Measurements from ENCODE around the gene SLC7A8. TPM values are rescaled to one million over a fixed set of nuclear protein-coding genes. Genes with fewer than 3 reads are reported as not detected.
"Not testable (repeated sequence)": the region's sequence is repeated elsewhere in the genome, so short reads cannot be mapped to it uniquely, and the experiment has no call there.

SLC7A8 gene
- total RNA-seq = 6.7 TPM

DNA sequence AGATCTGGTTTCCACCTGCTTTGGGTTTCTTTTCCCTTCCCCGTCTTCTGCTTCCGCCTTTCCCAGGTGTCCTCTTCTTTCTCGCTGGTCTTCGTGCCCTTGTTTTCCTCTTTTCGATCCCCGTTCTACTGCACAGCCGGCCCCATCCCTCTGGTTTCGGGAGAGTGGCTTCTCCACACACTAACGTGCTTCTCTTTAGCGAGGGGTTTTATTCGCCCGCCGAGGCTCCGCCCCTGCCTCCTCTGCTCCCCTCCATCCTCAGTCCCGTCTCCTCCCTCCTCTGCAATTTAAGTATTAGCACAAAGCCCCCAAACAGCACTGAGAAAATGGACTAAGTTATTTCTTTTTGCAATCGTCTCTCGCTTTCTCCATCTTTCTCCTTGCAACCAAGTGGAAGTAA, at the start of gene SLC7A8:
TSS of gene SLC7A8 (minus strand) at position 182 of the 400 bp plus-strand sequence. CDS start 746 bp downstream, outside the sequence.
- peak; percentile 66 for ATAC-seq
- no peak for DNase-seq (ENCODE audit: low spot score)

DNA sequence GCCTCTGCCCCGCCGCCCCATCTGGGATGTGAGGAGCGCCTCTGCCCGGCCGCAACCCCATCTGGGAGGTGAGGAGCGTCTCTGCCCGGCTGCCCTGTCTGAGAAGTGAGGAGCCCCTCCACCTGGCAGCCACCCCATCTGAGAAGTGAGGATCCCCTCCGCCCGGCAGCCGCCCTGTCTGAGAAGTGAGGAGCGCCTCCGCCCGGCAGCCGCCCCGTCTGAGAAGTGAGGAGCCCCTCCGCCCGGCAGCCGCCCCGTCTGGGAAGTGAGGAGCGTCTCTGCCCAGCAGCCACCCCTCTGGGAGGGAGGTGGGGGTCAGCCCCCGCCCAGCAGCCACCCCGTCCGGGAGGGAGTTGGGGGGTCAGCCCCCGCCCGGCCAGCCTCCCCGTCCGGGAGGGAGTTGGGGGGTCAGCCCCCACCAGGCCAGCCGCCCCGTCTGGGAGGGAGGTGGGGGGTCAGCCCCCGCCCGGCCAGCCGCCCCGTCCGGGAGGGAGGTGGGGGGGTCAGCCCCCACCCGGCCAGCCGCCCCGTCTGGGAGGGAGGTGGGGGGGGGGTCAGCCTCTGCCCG, 48.9 kb upstream of the SLC7A8 start:
- DNase-seq (ENCODE audit: low spot score) = not testable (repeated sequence)

GRCh38 chr14:23228812-23229211, 45.4 kb upstream of the SLC7A8 start:
- no peak for ATAC-seq
- DNase-seq (ENCODE audit: low spot score) = no peak

More for the DNA sequence above, 48.9 kb upstream of the SLC7A8 start:
- not testable (repeated sequence) for ATAC-seq

GRCh38 chr14:23227566-23227965, 44.1 kb upstream of the SLC7A8 start:
- no peak for ATAC-seq

GRCh38 chr14:23224958-23225357, 41.5 kb upstream of the SLC7A8 start:
- ATAC-seq = not testable (repeated sequence)

More at GRCh38 chr14:23227566-23227965, 44.1 kb upstream of the SLC7A8 start:
- DNase-seq (ENCODE audit: low spot score) = no peak

DNA sequence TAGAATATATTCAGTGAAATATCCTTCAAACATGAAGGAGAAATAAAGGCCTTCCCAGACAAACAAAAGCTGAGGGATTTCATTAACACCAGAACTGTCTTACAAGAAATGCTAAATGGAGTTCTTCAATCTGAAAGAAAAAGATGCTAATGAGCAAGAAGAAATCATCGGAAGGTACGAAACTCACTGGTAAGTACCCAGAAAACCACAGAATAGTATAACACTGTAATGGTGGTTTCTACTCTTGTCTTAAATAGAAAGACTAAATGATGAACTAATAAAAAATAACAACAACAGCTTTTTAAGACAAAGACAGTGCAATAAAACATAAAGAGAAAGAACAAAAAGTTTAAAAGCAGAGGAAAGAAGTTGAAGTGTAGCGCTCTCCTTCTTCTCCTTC, 35.6 kb upstream of the SLC7A8 start:
- DNase-seq (ENCODE audit: low spot score) (no peak), ATAC-seq (no peak)

More at GRCh38 chr14:23224958-23225357, 41.5 kb upstream of the SLC7A8 start:
- DNase-seq (ENCODE audit: low spot score) = not testable (repeated sequence)

DNA sequence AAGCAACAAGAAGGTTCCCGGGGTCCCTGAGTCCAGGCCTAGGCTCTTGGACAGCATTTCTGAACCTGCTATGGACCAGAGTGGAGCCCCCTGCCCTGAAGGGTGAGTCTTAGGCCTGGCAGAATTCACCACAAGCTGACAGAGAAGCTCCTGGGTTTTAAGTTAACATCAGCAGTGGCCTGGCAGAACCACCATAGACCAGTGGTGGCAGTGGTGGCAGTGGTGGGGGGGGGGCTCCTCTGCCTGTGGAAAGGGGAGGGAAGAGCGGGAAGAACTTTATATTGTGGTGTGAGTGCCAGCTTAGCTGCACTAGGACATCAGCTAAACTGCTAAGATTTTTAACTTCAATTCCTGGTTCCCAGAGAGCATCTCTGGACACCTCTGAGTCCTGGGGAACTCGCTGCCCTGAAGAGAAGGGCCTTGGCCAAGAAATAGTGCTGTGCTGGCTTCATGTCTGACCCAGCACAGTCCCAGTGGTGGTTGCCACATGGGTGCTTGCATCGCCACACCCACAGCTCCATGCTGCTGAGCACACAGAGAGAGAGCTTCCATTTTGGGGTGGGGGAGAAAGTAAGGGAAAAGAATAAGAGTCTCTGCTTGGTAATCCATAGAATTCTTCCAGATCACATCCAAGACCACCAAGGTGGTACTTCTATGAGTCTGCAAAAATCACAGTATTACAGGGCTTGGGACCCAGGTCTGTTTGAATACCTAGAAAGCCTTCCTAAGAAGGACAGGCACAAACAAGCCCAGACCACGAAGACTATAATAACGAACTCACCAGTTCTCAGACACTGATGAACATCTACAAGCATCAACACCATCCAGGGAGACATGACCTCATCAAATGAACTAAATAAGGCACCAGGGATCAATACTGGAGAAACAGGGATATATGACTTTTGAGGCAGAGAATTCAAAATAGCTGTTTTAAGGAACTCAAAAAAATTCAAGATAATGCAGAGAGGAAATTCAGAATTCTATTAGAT, 33.9 kb upstream of the SLC7A8 start:
- DNase-seq (ENCODE audit: low spot score) (no peak), ATAC-seq (no peak)

DNA sequence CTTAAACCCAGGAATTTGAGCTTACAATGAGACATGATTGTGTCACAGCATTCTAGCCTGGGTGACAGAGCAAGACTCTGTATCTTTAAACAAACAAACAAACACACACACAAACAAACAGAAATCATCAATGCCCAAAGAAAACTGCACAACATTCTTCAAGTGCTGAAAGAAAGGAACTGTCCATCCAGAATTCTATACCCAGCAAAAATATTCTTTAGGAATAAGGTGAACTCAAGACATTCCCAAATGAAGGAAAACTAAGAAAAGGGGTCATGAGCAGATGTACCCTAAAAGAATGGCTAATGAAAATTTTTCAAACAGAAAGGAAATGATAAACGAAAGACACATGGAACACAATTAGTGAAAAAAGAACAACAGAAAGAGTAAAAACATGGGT, 32.0 kb upstream of the SLC7A8 start:
- ATAC-seq (no peak), DNase-seq (ENCODE audit: low spot score) (no peak)

GRCh38 chr14:23209651-23210423, 26.4 kb upstream of the SLC7A8 start:
- no peak for ATAC-seq
- no peak for DNase-seq (ENCODE audit: low spot score)

DNA sequence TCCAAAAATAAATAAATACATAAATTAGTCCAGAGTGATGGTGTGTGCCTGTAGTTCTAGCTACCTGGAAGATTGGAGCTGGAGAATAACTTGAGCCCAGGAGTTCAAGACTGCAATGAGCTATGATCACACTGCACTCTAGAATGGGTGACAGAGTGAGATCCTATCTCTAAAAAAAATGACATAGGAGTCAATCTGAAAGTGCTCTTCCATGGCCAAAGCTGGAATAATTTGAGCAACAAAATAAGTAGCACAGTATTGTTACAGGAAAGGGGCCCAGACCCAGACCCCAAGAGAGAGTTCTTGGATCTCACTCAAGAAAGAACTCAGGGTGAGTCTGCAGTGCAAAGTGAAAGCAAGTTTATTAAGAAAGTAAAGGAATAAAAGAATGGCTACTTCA, 24.9 kb upstream of the SLC7A8 start:
- ATAC-seq = no peak

DNA sequence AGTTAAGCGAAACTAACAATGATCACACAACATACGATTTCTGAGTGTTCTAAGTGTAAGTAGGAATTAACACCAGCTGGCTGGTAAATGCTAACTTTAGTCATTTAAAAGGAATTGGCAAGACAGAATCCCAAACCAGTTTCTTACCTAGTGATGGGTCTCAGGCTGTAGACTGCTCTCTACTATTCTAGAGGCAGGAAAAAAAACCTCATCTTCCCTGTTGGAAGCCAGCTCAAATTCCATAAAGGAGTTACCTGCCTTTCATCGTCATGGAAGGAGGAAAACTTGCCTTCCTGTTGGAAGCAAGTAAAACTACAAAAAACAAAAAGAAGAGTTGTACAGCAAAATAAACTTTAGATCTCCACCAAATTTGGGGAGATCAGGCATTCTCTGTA, 23.7 kb upstream of the SLC7A8 start:
- ATAC-seq (no peak), DNase-seq (ENCODE audit: low spot score) (no peak)

More for the DNA sequence above, 24.9 kb upstream of the SLC7A8 start:
- no peak for DNase-seq (ENCODE audit: low spot score)

DNA sequence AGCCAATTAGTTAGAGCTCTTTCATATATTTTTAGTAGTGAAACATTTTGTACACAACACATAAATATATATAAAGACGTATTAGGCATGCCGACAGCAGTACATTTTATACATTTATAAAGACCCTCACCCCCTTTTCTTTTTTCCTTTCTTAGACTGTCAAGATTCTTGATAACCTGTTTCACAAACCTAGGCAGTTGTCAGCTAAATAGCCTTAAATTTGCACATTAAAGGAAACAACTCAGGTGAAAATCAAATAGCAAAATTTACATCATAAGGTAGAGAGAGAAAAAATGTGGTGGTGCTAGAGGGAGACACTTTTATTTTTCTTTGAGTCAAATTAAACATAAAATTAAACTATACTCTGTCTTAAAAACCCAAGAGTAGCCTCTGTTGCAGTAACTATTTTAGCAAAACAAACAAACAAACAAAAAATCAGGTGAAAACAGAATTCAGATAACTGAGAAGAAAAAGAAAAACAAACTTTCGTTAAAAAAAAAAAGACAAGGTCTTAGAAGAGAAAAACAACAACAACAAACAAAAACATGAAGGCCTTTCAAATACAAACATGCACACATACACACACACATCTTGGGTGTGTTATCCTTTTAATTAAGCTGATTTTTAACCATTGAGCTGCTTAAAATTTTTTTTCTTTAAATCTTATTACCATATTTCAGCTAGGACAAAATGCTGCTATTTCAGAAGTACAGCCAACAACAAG, 23.1 kb upstream of the SLC7A8 start:
- DNase-seq (ENCODE audit: low spot score) = no peak
- no peak for ATAC-seq

DNA sequence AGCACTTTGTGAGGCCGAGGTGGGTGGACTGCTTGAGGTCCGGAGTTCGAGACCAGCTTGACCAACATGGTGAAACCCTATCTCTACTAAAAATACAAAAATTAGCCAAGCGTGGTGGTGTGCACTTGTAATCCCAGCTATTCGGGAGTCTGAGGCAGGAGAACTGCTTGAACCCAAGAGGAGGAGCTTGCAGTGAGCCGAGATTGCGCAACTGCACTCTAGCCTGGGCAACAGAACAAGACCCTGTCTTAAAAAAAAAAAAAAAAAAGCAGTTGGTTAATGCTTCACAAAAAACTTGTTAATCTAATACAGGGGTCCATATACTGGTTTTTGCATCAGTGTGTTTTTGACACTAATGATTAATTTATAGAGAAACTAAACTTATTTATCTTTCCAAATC, 18.5 kb upstream of the SLC7A8 start:
- DNase-seq (ENCODE audit: low spot score) = no peak
- no peak for ATAC-seq

DNA sequence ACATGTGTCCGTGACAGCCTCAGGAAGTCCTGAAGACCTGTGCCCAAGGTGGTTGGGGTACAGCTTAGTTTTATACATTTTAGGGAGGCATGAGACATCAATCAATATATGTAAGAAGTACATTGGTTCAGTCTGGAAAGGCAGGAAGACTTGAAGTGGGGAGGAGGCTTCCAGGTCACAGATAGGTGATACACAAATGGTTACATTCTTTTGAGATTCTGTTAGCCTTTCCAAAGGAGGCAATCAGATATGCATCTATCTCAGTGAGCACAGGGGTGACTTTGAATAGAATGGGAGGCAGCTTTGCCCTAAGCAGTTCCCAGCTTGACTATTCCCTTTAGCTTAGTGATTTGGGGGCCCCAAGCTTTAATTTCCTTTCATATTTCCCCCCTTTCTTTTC, 15.7 kb upstream of the SLC7A8 start:
- DNase-seq (ENCODE audit: low spot score); ATAC-seq: not testable (repeated sequence)

DNA sequence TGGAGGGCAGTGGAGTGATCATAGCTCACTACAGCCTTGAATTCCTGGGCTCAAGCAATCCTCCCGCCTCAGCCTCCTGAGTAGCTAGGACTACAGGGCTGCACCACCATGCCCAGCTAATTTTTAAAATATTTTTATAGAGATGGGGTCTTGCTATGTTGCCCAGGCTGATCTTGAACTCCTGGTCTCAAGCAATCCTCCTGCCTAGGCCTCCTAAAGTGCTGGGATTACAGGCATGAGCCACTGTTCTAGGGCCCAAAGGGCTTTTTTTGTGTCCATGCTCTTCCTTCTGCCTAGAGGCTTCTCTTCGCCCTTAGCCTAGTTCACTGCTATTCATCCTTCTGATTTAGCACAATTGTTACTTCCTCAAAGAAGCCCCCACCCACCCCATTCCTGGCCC, 13.0 kb upstream of the SLC7A8 start:
- not testable (repeated sequence) for ATAC-seq; DNase-seq (ENCODE audit: low spot score)

GRCh38 chr14:23195552-23196101, 12.2 kb upstream of the SLC7A8 start:
- DNase-seq (ENCODE audit: low spot score) (no peak), ATAC-seq (peak; percentile 65)

DNA sequence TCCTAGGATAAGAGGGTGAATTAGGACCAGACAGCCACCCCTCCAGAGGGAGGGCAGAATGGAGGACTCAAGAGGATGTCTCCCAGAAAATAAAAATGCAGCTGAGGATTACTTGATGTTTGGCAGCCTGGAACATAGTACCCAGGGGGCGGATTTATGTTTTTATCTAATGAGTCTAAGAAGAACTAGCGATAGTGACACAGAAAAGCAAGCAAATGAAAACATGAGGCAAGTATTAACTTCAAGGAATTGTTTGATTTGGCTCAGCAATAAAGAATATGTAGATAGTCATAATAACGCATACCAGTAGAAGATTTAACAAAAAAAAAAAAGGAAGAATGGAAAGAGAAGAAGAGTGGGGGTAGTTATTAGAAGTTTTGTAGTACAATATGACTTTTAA, 10.0 kb upstream of the SLC7A8 start:
- ATAC-seq = no peak
- no peak for DNase-seq (ENCODE audit: low spot score)

- ATAC-seq = no peak
- DNase-seq (ENCODE audit: low spot score) = no peak
Measured at GRCh38 chr14:23187925-23188324, 4.5 kb upstream of the SLC7A8 start.

- peak; percentile 85 for ATAC-seq
- no peak for DNase-seq (ENCODE audit: low spot score)
Measured at GRCh38 chr14:23186913-23187654, 3.6 kb upstream of the SLC7A8 start.
